Stimulated activated CD4-positive, alpha-beta T cell treated with anti-CD3 and anti-CD28 coated beads, TNF-alpha, amount 100 ng/mL, for 1 hour (primary cell): ENCODE results near the gene ARFRP1.
"Not testable (repeated sequence)": the region's sequence is repeated elsewhere in the genome, so short reads cannot be mapped to it uniquely, and the experiment has no call there.

ENCODE experiments used
- DNase-seq, 3 donors: peaks; one replicate each; pipeline ENCODE4 v3.0.0-alpha.2; 2020; ENCODE audit warnings: low read depth in 3 of 3, low spot score in 1 of 3

ARFRP1 gene

DNA sequence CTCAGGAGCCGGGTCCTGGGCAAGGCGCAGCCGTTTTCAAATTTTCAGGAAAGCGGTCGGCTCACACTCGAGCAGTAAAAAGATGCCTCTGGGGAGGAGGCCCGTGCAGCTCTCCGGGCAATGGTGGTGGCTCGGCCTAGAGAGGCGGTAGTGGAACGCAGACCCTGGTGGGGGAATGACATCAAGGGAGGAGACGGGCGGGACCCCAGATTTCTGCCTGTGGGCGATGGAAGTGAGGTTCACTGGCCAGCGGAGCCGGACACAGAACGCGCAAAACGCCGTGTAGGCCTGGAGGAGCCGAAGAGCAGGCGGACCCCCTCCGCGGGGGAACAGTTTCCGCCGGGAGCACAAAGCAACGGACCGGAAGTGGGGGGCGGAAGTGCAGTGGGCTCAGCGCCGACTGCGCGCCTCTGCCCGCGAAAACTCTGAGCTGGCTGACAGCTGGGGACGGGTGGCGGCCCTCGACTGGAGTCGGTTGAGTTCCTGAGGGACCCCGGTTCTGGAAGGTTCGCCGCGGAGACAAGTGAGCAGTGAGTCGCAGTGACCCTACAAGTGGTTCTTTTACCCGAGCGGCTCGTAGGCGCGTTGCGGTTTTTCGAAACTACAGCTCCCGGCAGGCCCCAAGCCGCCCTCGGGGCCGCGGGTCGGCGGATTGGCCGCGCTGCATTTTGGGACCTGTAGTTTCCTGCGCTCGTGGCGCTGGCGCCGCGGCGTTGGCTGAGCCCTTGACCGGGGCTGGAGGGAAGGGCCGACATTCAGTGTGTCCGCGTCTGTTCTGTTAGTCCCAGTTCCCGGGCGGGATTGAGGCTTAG lies 49.6 kb downstream of the ARFRP1 start, which contains the start of gene RTEL1:
Gene RTEL1, plus strand, starts transcription at position 376 of the 812 bp plus-strand sequence. CDS start 1,091 bp downstream, outside the sequence.
- DNase-seq, result peak; percentile 57 to 92 (median 80)

DNA sequence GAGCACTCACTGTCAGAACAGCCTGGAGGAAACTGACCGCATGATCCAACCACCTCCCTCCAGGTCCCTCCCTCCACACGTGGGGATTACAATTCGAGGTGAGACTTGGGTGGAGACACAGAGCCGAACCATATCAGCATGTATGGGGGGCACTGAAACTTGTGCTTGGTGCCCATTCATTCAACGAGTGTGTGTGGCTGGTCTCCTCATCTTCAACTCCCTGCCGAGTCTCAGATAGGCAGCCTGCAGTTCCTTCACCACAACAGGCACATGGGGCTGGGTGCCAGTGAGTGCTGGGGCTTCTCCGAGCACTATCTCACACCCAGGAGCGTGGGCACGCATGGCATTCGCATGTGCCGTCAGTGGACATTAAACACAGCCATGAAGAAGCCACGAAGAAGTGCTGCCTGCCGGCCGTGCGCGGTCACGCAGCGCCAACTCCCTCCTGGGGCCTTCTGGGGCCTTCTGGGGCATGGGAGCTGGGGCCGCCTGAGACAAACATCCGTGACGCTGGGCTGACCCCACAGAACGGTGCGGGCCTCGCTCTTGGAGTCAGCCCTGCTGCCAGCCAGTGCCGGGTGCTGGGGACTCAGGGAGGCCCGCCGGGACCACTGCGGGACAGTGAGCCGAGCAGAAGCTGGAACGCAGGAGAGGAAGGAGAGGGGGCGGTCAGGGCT lies 50.4 kb downstream of the ARFRP1 start:
- no peak for DNase-seq

- no peak for DNase-seq
Observed at GRCh38 chr20:63656451-63656850, 51.3 kb downstream of the ARFRP1 start.

DNA sequence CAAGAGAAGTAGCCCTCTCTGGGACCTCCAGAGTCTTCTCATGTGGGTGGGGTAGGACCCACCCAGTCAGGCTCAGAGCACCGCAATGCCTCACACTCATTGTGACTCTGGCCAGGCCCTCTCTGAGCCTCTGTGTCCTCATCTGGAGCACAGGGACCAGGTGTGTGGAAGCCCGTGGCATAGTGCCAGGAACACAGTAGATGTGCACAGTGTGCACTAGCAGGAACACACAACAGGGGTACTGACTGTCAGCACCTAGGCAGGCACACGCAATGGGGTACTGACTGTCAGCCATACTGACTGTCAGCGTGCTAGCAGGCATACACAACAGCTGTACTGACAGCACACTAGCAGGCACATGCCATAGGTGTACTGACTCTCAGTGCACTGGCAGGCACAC lies 52.5 kb downstream of the ARFRP1 start:
- DNase-seq, result no peak

DNA sequence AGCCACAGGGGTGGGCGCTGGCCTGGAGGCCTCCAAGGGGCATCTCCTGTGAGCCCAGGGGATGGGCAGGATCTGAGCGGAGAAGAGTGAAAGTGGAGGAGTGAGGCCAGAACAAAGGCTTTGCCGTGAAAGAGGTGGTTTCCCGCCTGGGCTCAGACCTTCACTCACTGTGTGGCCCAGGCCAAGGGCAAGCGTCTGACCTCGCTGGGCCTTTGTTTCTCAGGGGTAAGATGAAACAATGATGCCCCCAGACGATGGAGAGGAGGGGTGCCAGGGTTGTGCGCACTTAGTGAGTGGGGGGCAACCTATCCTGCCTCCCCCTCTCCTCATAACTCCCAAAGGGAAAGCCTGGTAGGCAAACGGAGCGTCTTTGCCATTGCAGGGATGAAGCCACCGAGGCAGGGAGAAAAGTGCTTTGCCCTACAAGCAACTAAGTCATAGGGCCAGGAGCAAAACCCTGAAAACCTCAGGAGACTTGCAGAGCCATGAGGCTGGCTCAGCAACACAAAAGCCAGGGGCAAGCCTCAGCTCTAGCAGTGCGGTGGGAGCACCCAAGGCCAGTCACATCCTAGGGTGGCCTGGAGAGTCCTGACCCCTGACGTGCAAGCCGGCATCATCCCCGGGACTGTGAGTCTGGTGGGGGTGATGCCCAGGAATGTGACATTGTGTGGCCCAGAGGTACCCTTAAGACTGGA lies 53.7 kb downstream of the ARFRP1 start:
- DNase-seq, result no peak

GRCh38 chr20:63653041-63653973 lies 54.5 kb downstream of the ARFRP1 start, which contains the start of gene STMN3:
TSS of gene STMN3 (minus strand) at chr20:63653424. CDS start at chr20:63653345, 79 bp downstream.
- peak in 2 of 3 donors; percentile 21 to 43 for DNase-seq

GRCh38 chr20:63652192-63652980 lies 55.4 kb downstream of the ARFRP1 start:
- no peak for DNase-seq

- DNase-seq, result no peak
Observed at GRCh38 chr20:63651942-63652191, 55.9 kb downstream of the ARFRP1 start.

DNA sequence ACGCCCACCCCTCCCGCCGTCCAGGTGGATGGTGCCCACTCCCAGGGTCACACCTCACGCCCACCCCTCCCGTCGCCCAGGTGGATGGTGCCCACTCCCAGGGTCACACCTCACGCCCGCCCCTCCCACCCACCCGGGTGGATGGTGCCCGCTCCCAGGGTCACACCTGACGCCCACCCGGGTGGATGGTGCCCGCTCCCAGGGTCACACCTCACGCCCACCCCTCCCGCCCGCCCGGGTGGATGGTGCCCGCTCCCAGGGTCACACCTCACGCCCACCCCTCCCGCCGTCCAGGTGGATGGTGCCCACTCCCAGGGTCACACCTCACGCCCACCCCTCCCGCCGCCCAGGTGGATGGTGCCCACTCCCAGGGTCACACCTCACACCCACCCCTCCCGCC lies 57.3 kb downstream of the ARFRP1 start:
- not testable (repeated sequence) for DNase-seq

DNA sequence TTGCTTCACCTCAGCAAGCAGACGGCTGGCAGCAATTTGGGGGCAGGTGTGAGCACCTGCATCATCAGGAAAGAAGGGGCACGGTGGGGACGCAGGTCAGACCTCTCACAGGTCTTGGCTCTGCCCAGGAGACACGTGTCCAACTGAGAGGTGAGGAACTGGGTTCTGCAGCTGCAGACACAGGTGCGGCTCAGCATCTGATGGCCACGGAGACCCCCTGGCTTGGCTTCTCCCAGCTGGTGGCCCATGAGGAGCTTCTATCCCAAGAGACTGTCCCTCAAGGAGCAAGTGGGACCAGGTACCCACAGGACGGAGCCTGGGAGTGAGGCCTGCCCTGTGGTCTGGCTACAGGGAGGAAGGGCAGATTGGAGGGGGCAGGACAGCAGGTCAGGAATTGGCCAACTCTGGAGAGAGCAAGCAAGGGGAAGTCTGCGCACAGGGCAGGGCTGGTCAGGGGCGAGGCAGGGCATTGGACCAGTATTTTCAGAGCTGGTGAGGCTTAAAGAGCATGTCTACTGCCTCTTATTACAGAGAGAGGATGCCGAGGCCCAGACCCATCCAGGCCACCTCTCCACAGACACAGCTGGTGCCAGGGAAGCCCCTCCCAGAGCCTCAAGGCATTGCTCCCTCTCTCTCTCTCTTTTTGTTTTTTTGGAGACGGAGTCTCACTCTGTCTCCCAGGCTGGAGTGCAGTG lies 58.7 kb downstream of the ARFRP1 start:
- no peak for DNase-seq
